Thoracic aorta (tissue), 2 donors: ENCODE data around the gene NECTIN1. TPM values are rescaled to one million over a fixed set of nuclear protein-coding genes. Genes with fewer than 3 reads are reported as not detected.

Source experiments
- ATAC-seq: fragments of 150-250 bp; one replicate; pipeline ENCODE4 v1.8.0; 2017; ENCODE audit warnings: low read depth; ENCODE audit not compliant: insufficient number of reproducible peaks, low FRiP score
- DNase-seq: peaks from one replicate; pipeline ENCODE4 v3.0.0-alpha.2; 2020; ENCODE audit warnings: low spot score
- H3K27ac ChIP-seq, 2 donors: fragments of 200-600 bp; sonication (generic); 1 replicate in 1 of 2; 2 replicates in 1 of 2; pipeline ENCODE4 v1.5.1; 2016; ENCODE audit warnings: mild to moderate bottlenecking in 2 of 2, moderate library complexity in 2 of 2
- H3K27me3 ChIP-seq: fragments of 200-600 bp; sonication (generic); replicated peaks from 2 replicates; pipeline ENCODE4 v1.6.0; 2016; ENCODE audit warnings: mild to moderate bottlenecking; ENCODE audit not compliant: insufficient read depth
- H3K36me3 ChIP-seq: fragments of 200-600 bp; sonication (generic); one replicate; pipeline ENCODE4 v1.5.1; 2016
- H3K4me1 ChIP-seq, 2 donors: fragments of 200-600 bp; sonication (generic); 1 replicate in 1 of 2; 2 replicates in 1 of 2; pipeline versions ENCODE4 v1.5.1 to v1.6.0; 2016; ENCODE audit warnings: low read depth in 2 of 2, mild to moderate bottlenecking in 1 of 2; ENCODE audit not compliant: control insufficient read depth in 1 of 2
- H3K4me3 ChIP-seq: fragments of 200-600 bp; sonication (generic); 2 replicates; pipeline ENCODE4 v1.5.1; 2016; ENCODE audit warnings: mild to moderate bottlenecking
- H3K9me3 ChIP-seq: fragments of 200-600 bp; sonication (generic); 2 replicates; pipeline ENCODE4 v1.5.1; 2016
- CTCF ChIP-seq: fragments of 200-600 bp; sonication (generic); IDR thresholded peaks from one replicate; pipeline ENCODE4 v1.5.1; 2019; ENCODE audit warnings: antibody characterized with exemption
- total RNA-seq, 2 donors: library from RNA; depleted of rRNA; stranded (reverse); fragments of >200 nt; gene quantifications; one replicate each; pipeline versions ENCODE4 v1.1.0 to v1.2.3, GENCODE V29; 2016

Gene NECTIN1
- total RNA-seq, 2 donors from 2014 or later, result 4.2 to 4.4 TPM

GRCh38 chr11:119709638-119710346, 19.2 kb downstream of the NECTIN1 start:
- H3K27me3 ChIP-seq, result no peaks in the 10 kb centered on the region
- ATAC-seq, result no peak
- no peak overlapping the region for H3K4me3 ChIP-seq
- TF ChIP-seq CTCF, result no peak
- no peaks in the 10 kb centered on the region for H3K4me1 ChIP-seq
- H3K27ac ChIP-seq, result no peak overlapping the region
- H3K9me3 ChIP-seq, result no peaks in the 10 kb centered on the region
- H3K36me3 ChIP-seq, result no peaks in the 10 kb centered on the region
- no peak for DNase-seq

GRCh38 chr11:119709171-119709570, 19.8 kb downstream of the NECTIN1 start:
- Histone ChIP-seq H3K36me3 (no peaks in the 10 kb centered on the region), H3K27me3 (no peaks in the 10 kb centered on the region), H3K4me3 (no peak overlapping the region), H3K9me3 (no peaks in the 10 kb centered on the region), H3K27ac (no peak overlapping the region), H3K4me1 (no peaks in the 10 kb centered on the region)
- DNase-seq (no peak), ATAC-seq (no peak)
- TF ChIP-seq CTCF, result no peak

DNA sequence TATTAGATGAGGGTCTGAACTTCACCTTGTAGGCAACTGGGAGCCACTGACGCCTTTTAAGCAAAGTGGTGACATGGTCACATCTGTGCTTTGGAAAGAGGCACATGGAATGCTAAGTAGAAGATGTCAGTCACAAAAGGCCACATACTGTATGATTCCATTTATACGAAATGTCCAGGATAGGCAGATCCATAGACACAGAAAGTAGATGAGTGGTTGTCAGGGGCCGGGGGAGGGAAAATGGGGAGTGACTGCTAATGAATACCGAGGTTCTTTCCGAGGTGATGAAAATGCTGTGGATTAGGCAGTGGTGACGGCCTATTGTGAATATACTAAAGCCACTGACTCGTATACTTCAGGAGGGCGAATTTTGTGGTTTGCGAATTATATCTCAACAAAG, 20.6 kb downstream of the NECTIN1 start:
- Histone ChIP-seq H3K4me3 (no peak overlapping the region), H3K9me3 (no peaks in the 10 kb centered on the region), H3K36me3 (no peaks in the 10 kb centered on the region), H3K4me1 (no peaks in the 10 kb centered on the region), H3K27me3 (no peaks in the 10 kb centered on the region), H3K27ac (no peak overlapping the region)
- ATAC-seq, result no peak
- TF ChIP-seq CTCF, result no peak
- no peak for DNase-seq

DNA sequence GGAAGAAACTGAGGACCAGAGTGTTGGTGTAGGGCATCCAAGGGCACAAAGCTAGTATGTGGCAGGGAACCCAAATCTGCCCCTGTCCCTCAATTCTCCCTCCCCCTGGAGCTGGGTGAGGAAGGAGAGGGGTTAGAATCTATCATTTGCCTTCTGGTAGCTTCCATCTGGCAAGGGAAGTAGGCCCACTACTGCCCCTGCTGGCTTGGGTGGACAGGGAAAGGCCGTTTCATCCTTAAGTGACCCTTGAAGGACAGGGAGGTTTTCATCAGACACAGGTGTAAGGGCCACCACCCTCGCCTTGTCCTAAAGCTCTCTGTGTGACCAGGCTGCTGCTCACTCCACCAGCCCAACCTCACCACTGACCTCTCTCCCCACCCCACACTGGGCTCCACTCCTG, 22.1 kb downstream of the NECTIN1 start:
- Histone ChIP-seq H3K4me1 (no peaks in the 10 kb centered on the region), H3K9me3 (no peaks in the 10 kb centered on the region), H3K27me3 (no peaks in the 10 kb centered on the region), H3K4me3 (no peak overlapping the region), H3K36me3 (no peaks in the 10 kb centered on the region), H3K27ac (no peak overlapping the region)
- no peak for TF ChIP-seq CTCF
- ATAC-seq (no peak), DNase-seq (no peak)

GRCh38 chr11:119706029-119706428, 23.0 kb downstream of the NECTIN1 start:
- Histone ChIP-seq H3K4me3 (no peak overlapping the region), H3K27ac (no peak overlapping the region), H3K36me3 (no peaks in the 10 kb centered on the region), H3K4me1 (no peaks in the 10 kb centered on the region), H3K9me3 (no peaks in the 10 kb centered on the region), H3K27me3 (no peaks in the 10 kb centered on the region)
- no peak for TF ChIP-seq CTCF
- DNase-seq, result no peak
- ATAC-seq, result no peak
